Activated CD4-positive, alpha-beta T cell treated with anti-CD3 and anti-CD28 coated beads, Interleukin-2, amount 10 ng/mL, durations not matched to agents 7 days and 5 days (primary cell): ENCODE measurements around the gene SMIM5. TPM values are rescaled to one million over a fixed set of nuclear protein-coding genes. Genes with fewer than 3 reads are reported as not detected.

Experiments
- CTCF ChIA-PET: fragments of 350-600 bp; sonication (Branson Sonifier 250); formaldehyde crosslinking; loops from one replicate; lab custom pipeline; 2021; ENCODE audit warnings: antibody characterized with exemption; lab: Charles Lee
- POLR2A ChIA-PET: fragments of 350-600 bp; sonication (Branson Sonifier 250); formaldehyde crosslinking; loops from one replicate; lab custom pipeline; 2021; ENCODE audit warnings: antibody characterized with exemption; lab: Charles Lee
- DNase-seq: peaks from one replicate; pipeline ENCODE4 v3.0.0-alpha.2; 2020
- H3K27ac Mint-ChIP-seq: one replicate; pipeline ENCODE4 v1.8.0; 2021; ENCODE audit warnings: mild to moderate bottlenecking, moderate library complexity, mixed read lengths
- H3K27me3 Mint-ChIP-seq: one replicate; pipeline ENCODE4 v1.8.0; 2021; ENCODE audit warnings: mixed read lengths
- H3K36me3 Mint-ChIP-seq: one replicate; pipeline ENCODE4 v1.8.0; 2021; ENCODE audit warnings: low read depth, mixed read lengths
- H3K4me1 Mint-ChIP-seq: one replicate; pipeline ENCODE4 v1.8.0; 2021; ENCODE audit warnings: mixed read lengths
- H3K4me3 Mint-ChIP-seq: one replicate; pipeline ENCODE4 v1.8.0; 2021; ENCODE audit warnings: mild to moderate bottlenecking, moderate library complexity, mixed read lengths
- H3K9me3 Mint-ChIP-seq: one replicate; pipeline ENCODE4 v1.8.0; 2021; ENCODE audit warnings: mixed read lengths
- total RNA-seq, 2 experiments: library from RNA; stranded (reverse); gene quantifications; one replicate each; pipeline ENCODE4 v1.2.3, GENCODE V29; 2021

SMIM5 gene
- total RNA-seq, 2 experiments from 2014 or later: 0.10 to 0.12 TPM

GRCh38 chr17:75649687-75650086 is 16.5 kb downstream of the SMIM5 start:
- peaks cover 26% of the 10 kb centered on the region for H3K4me1 Mint-ChIP-seq
- CTCF ChIA-PET: interaction anchor here (0.6 to 1.1 kb wide), 2 partner anchors 22 to 100 kb away, joined by 3 to 5 read pairs; no protein-coding TSS in a partner anchor
- no peaks in the 10 kb centered on the region for H3K9me3 Mint-ChIP-seq
- H3K36me3 Mint-ChIP-seq: peaks cover 25% of the 10 kb centered on the region
- POLR2A ChIA-PET: interaction anchor here (0.6 kb wide), 1 partner anchor 24 kb away, joined by 3 read pairs; no protein-coding TSS in a partner anchor
- no peak overlapping the region for H3K4me3 Mint-ChIP-seq
- no peak overlapping the region for H3K27ac Mint-ChIP-seq
- H3K27me3 Mint-ChIP-seq: no peaks in the 10 kb centered on the region
- no peak for DNase-seq

DNA sequence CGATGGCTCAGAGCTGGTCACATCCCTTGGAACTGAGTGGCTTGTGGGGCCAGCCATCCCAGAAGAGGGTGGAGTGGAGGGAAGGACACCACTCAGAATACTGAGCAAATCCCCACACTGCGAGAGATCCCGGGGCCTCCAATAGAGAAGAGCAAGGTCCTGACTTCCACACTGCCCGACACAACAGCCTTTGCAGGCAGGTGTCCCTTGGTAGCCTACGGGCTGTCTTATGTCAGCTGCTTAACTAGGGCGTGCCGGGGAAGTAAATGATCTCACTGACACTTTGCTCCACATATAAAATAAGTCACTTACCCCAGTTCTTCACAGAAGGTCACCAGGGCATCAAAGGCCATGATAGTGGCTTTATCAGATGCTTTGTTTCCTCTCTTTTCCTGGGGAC is 17.6 kb downstream of the SMIM5 start:
- Mint-ChIP-seq H3K9me3 (no peaks in the 10 kb centered on the region), H3K27ac (no peak overlapping the region), H3K4me3 (no peak overlapping the region), H3K4me1 (peaks cover 19% of the 10 kb centered on the region), H3K27me3 (no peaks in the 10 kb centered on the region), H3K36me3 (peaks cover 25% of the 10 kb centered on the region)
- ChIA-PET POLR2A (no interaction called here), CTCF (interaction anchor here (0.5 to 1.2 kb wide), 3 partner anchors 17 to 27 kb away, joined by 3 to 4 read pairs (median 4); no protein-coding TSS in a partner anchor)
- DNase-seq: no peak

- Mint-ChIP-seq H3K36me3 (peaks cover 28% of the 10 kb centered on the region), H3K4me1 (peaks cover 11% of the 10 kb centered on the region), H3K27me3 (no peaks in the 10 kb centered on the region), H3K27ac (peak overlapping the region; percentile 25), H3K9me3 (no peaks in the 10 kb centered on the region), H3K4me3 (no peak overlapping the region)
- DNase-seq: no peak
- ChIA-PET POLR2A (no interaction called here), CTCF (interaction anchor here (1.0 to 1.8 kb wide), 7 partner anchors 10 to 101 kb away, joined by 3 to 9 read pairs (median 3); partner anchors contain the start of genes RECQL5, SAP30BP and SMIM5)
These were observed 19.1 kb downstream of the SMIM5 start for GRCh38 chr17:75652341-75652740.

DNA sequence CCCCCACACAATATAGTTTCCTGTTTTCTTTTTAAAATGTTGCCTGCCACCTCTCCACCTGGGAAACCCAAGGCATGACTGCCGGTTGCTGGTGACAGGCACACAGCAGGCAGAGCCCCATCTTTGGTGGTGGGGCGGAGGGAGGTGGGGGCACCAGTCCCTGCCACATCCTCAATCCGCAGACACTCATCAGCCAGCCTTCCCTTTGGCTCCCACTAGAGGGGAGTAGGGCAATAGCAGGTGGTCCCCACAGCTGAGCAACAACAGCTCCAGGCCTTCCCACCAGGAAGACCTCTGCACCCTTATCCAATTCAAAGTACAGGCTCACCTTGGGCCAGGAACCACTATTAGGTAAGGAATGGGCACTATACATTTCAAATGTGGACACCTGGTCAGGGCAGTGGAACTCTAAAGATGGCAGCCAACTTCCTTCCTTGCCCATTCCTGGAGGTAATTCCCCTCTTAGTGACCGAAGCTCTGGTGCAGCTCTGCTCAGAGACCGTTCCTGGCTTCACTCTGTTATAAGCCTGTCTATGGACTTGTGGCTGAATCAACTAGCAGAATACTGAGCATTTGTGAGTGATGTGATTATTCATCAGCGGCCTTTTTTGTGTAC is 19.8 kb downstream of the SMIM5 start:
- ChIA-PET POLR2A (no interaction called here), CTCF (interaction anchor here (0.6 to 1.8 kb wide), 8 partner anchors 8 to 80 kb away, joined by 3 to 9 read pairs (median 3); partner anchors contain the start of genes RECQL5, SAP30BP and SMIM5)
- Mint-ChIP-seq H3K27me3 (no peaks in the 10 kb centered on the region), H3K9me3 (no peaks in the 10 kb centered on the region), H3K4me3 (no peak overlapping the region), H3K36me3 (peaks cover 27% of the 10 kb centered on the region), H3K27ac (no peak overlapping the region), H3K4me1 (peaks cover 11% of the 10 kb centered on the region)
- peak; percentile 40 for DNase-seq

GRCh38 chr17:75654176-75654575 is 20.9 kb downstream of the SMIM5 start:
- Mint-ChIP-seq H3K4me3 (no peak overlapping the region), H3K27me3 (no peaks in the 10 kb centered on the region), H3K4me1 (peaks cover 11% of the 10 kb centered on the region), H3K9me3 (no peaks in the 10 kb centered on the region), H3K36me3 (peaks cover 21% of the 10 kb centered on the region), H3K27ac (no peak overlapping the region)
- DNase-seq: no peak
- POLR2A ChIA-PET: no interaction called here
- CTCF ChIA-PET: interaction anchor here (1.4 to 2.2 kb wide), 5 partner anchors 10 to 99 kb away, joined by 3 to 9 read pairs (median 6); partner anchors contain the start of genes RECQL5 and SAP30BP

DNA sequence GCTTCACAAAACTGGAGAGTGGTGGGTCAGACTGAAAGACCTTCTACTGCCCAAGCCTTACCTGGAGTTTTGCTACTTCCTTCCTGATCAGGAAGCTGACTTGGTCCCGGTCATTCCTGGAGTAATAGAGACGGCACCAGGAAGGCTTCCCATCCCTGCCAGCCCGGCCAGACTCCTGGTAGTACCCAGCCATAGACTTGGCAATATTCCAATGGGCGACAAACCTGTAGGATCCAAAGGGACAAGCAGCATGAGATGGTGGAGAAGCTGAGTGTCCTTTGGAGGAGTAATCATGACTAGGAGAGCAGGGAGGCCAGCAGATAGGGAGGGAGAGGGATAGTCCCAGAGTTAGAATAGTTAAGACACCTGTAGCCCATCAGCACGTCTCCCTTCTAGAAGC is 25.0 kb downstream of the SMIM5 start:
- DNase-seq: no peak
- Mint-ChIP-seq H3K27me3 (no peaks in the 10 kb centered on the region), H3K27ac (no peak overlapping the region), H3K36me3 (peaks cover 11% of the 10 kb centered on the region), H3K4me3 (no peak overlapping the region), H3K9me3 (no peaks in the 10 kb centered on the region), H3K4me1 (peaks cover 6% of the 10 kb centered on the region)
- CTCF ChIA-PET: interaction anchor here (1.2 to 3.5 kb wide), 5 partner anchors 12 to 91 kb away, joined by 3 to 17 read pairs (median 6); partner anchors contain the start of gene SMIM5
- POLR2A ChIA-PET: no interaction called here

DNA sequence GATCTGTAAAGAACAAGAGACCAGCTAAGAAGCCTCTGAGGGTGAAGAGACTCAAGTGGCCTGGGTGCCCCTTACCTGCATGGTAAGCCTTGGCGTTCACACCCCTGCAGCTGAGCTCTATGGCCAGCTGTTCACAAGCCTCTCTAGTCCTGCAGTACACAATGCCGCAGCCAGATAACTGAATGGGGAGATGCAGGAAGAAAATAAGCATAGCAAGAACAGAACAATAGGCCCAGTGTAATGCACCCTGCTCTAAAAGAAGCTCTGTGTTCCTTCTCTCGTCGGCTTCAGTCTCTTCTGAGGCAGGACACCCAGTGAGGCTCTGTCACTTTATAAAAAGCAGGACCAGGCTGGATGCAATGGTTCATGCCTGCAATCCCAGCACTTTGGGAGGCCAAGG is 28.3 kb downstream of the SMIM5 start:
- Mint-ChIP-seq H3K36me3 (peaks cover 7% of the 10 kb centered on the region), H3K27ac (no peak overlapping the region), H3K4me1 (peaks cover 11% of the 10 kb centered on the region), H3K4me3 (no peak overlapping the region), H3K27me3 (no peaks in the 10 kb centered on the region), H3K9me3 (no peaks in the 10 kb centered on the region)
- no peak for DNase-seq
- CTCF ChIA-PET: interaction anchor here (1.2 to 1.4 kb wide), 3 partner anchors 8 to 95 kb away, joined by 3 to 4 read pairs (median 3); no protein-coding TSS in a partner anchor
- POLR2A ChIA-PET: no interaction called here

GRCh38 chr17:75662511-75662910 is 29.3 kb downstream of the SMIM5 start:
- H3K4me3 Mint-ChIP-seq: no peak overlapping the region
- no peaks in the 10 kb centered on the region for H3K27me3 Mint-ChIP-seq
- H3K36me3 Mint-ChIP-seq: peaks cover 2% of the 10 kb centered on the region
- no peaks in the 10 kb centered on the region for H3K9me3 Mint-ChIP-seq
- no peak overlapping the region for H3K27ac Mint-ChIP-seq
- DNase-seq: no peak
- ChIA-PET CTCF (interaction anchor here (0.6 to 1.1 kb wide), 3 partner anchors 10 to 52 kb away, joined by 3 read pairs; no protein-coding TSS in a partner anchor), POLR2A (no interaction called here)
- peaks cover 11% of the 10 kb centered on the region for H3K4me1 Mint-ChIP-seq

DNA sequence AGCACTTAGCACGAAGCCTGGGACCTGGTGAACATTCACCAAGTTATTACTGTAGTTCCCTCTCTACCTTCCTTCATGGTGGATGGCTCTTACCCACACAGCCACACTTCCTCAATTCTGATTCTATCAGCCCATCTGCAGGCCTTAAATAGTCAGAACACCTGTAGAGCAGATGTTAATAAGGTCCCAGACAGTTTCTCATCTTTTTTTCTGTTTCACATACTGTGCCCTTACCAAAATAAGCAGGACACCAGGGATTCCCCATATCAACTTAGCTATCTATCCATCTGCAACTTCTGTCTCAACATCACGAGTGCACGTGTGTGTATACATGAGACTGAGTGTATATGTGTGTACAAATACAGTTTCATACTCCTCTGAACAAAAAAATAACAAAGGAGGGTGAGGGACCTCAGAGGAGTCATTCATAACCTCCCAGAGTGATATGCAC is 30.9 kb downstream of the SMIM5 start:
- no peak overlapping the region for H3K27ac Mint-ChIP-seq
- CTCF ChIA-PET: no interaction called here
- DNase-seq: no peak
- H3K4me3 Mint-ChIP-seq: no peak overlapping the region
- peaks cover 21% of the 10 kb centered on the region for H3K4me1 Mint-ChIP-seq
- peaks cover 7% of the 10 kb centered on the region for H3K36me3 Mint-ChIP-seq
- no peaks in the 10 kb centered on the region for H3K9me3 Mint-ChIP-seq
- H3K27me3 Mint-ChIP-seq: no peaks in the 10 kb centered on the region
- POLR2A ChIA-PET: no interaction called here

- H3K27me3 Mint-ChIP-seq: no peaks in the 10 kb centered on the region
- no peaks in the 10 kb centered on the region for H3K9me3 Mint-ChIP-seq
- H3K36me3 Mint-ChIP-seq: peaks cover 15% of the 10 kb centered on the region
- no peak overlapping the region for H3K4me3 Mint-ChIP-seq
- POLR2A ChIA-PET: interaction anchor here (0.6 kb wide), 1 partner anchor 405 kb away, joined by 4 read pairs; no protein-coding TSS in a partner anchor
- CTCF ChIA-PET: interaction anchor here (0.9 to 2.0 kb wide), 6 partner anchors 13 to 395 kb away, joined by 3 to 9 read pairs (median 4); partner anchors contain the start of genes GRB2, MIF4GD and SMIM5
- peaks cover 31% of the 10 kb centered on the region for H3K4me1 Mint-ChIP-seq
- H3K27ac Mint-ChIP-seq: peak overlapping the region; percentile 78
- no peak for DNase-seq
These were observed 32.7 kb downstream of the SMIM5 start for GRCh38 chr17:75665981-75666380.

DNA sequence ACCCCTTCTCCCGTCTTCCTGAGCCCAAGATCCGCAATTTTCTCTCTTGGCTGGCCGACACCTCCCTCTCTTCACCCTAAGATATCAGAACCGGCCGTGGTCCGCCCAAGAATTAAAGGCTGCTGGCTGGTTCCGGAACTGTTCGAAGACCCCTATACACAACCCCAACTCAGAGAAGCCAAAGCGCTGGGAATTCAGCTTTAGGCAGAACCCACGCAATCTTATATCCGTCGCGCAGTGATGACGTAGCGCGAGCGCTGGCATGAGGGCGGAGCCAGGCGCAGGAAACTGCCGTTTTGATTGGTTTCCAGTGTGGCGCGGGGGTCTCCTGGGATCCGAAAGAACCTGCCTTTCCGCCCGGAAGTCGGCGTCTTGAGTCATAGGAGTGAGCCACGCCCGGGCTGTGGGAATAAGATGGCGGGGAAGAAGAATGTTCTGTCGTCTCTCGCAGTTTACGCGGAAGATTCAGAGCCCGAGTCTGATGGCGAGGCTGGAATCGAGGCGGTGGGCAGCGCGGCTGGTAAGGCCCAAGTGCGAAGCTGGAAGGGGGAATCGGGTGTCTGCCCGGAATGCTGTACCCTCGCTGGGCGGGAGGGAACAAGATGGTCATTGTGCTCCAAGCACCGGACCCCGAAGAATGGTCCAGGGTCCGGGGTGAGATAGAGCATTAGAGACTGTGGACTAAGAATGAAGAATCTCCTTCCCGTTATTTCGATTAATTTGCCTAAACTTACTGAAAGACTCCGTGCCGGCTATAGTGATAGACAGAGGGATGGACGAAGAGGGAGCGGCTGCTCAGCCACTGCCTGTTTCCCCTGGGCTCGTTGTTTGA is 33.9 kb downstream of the SMIM5 start, which contains the start of the genes RECQL5 and SAP30BP:
Gene RECQL5 (minus strand): TSS at position 196 of the 832 bp plus-strand sequence. CDS start 597 bp downstream, outside the sequence.
Gene SAP30BP (plus strand): TSS at position 380 of the 832 bp plus-strand sequence. CDS start 35 bp downstream, at position 415.
- peaks cover 32% of the 10 kb centered on the region for H3K4me1 Mint-ChIP-seq
- H3K4me3 Mint-ChIP-seq: no peak within 1 kb of the TSS
- POLR2A ChIA-PET: interaction anchor here (0.6 kb wide), 1 partner anchor 109 kb away, joined by 3 read pairs; no protein-coding TSS in a partner anchor
- peak; percentile 99 for DNase-seq
- H3K27me3 Mint-ChIP-seq: no peaks in the 10 kb centered on the region
- CTCF ChIA-PET: interaction anchor here (0.6 to 2.0 kb wide), 9 partner anchors 14 to 396 kb away, joined by 3 to 9 read pairs (median 3); partner anchors contain the start of genes GRB2, MIF4GD and SMIM5
- no peaks in the 10 kb centered on the region for H3K9me3 Mint-ChIP-seq
- peak within 1 kb of the TSS; percentile 78 for H3K27ac Mint-ChIP-seq
- peaks cover 20% of the 10 kb centered on the region for H3K36me3 Mint-ChIP-seq

DNA sequence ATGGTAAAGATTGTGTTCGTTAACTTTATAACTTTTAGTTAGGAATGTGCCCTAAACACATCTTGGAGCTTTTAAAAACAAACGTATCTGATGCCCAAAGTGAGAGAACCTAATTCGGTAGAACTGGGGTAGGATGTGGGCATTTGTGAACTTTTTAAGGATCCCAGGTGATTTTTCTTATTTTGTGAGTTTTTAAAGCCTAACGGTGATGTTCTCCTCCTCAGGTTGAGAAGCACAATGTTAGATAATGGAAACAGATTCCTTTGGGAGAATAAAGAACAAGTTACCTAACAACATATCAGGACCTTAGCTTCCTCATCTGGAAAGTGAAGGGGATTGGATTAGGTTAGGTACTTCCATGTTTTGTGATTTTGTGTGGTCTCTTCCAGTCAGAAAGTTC is 34.6 kb downstream of the SMIM5 start:
- CTCF ChIA-PET: interaction anchor here (0.8 to 2.0 kb wide), 5 partner anchors 14 to 115 kb away, joined by 3 to 9 read pairs (median 4); partner anchors contain the start of gene SMIM5
- no peak overlapping the region for H3K4me3 Mint-ChIP-seq
- no peaks in the 10 kb centered on the region for H3K27me3 Mint-ChIP-seq
- H3K36me3 Mint-ChIP-seq: peaks cover 24% of the 10 kb centered on the region
- H3K9me3 Mint-ChIP-seq: no peaks in the 10 kb centered on the region
- DNase-seq: no peak
- peaks cover 32% of the 10 kb centered on the region for H3K4me1 Mint-ChIP-seq
- no peak overlapping the region for H3K27ac Mint-ChIP-seq
- POLR2A ChIA-PET: no interaction called here
